ENCODE results near the gene MRPL9.
"Not testable (repeated sequence)": the region's sequence is repeated elsewhere in the genome, so short reads cannot be mapped to it uniquely, and the experiment has no call there.

The MRPL9 gene

GRCh38 chr1:151782741-151783140 is 19.4 kb upstream of the MRPL9 start:
- no peak for DNase-seq

- not testable (repeated sequence) for DNase-seq
Observed at GRCh38 chr1:151782026-151782425, 18.7 kb upstream of the MRPL9 start.

GRCh38 chr1:151780736-151781135 is 17.4 kb upstream of the MRPL9 start:
- DNase-seq, result not testable (repeated sequence)

- no peak for DNase-seq
Observed at GRCh38 chr1:151779852-151780251, 16.6 kb upstream of the MRPL9 start.

- no peak for DNase-seq
Observed at GRCh38 chr1:151777317-151777716, 14.0 kb upstream of the MRPL9 start.

- DNase-seq, result no peak
Observed at GRCh38 chr1:151776665-151777062, 13.4 kb upstream of the MRPL9 start.

- no peak for DNase-seq
Observed at GRCh38 chr1:151775894-151776664, 12.8 kb upstream of the MRPL9 start.

GRCh38 chr1:151774256-151774922 is 11.1 kb upstream of the MRPL9 start:
- DNase-seq, result no peak

GRCh38 chr1:151773702-151774101 is 10.4 kb upstream of the MRPL9 start:
- DNase-seq, result no peak

- DNase-seq, result not testable (repeated sequence)
Observed at GRCh38 chr1:151769270-151769669, 6.0 kb upstream of the MRPL9 start.

GRCh38 chr1:151768351-151769066 is 5.2 kb upstream of the MRPL9 start:
- not testable (repeated sequence) for DNase-seq

- no peak for DNase-seq
Observed at GRCh38 chr1:151763990-151764389, 694 bp upstream of the MRPL9 start.

- no peak for DNase-seq
Observed at GRCh38 chr1:151760597-151761385, 2.5 kb downstream of the MRPL9 start.

- DNase-seq, result no peak
Observed at GRCh38 chr1:151759241-151759640, 4.1 kb downstream of the MRPL9 start.

GRCh38 chr1:151756291-151756690 is 7.0 kb downstream of the MRPL9 start:
- no peak for DNase-seq

- DNase-seq, result no peak
Observed at GRCh38 chr1:151741516-151741915, 21.8 kb downstream of the MRPL9 start.

GRCh38 chr1:151739590-151740355 is 23.5 kb downstream of the MRPL9 start:
- no peak for DNase-seq

GRCh38 chr1:151737479-151737878 is 25.8 kb downstream of the MRPL9 start:
- DNase-seq, result no peak

GRCh38 chr1:151737026-151737425 is 26.3 kb downstream of the MRPL9 start:
- no peak for DNase-seq

- DNase-seq, result not testable (repeated sequence)
Observed at GRCh38 chr1:151733995-151734394, 29.3 kb downstream of the MRPL9 start.

- DNase-seq, result no peak
Observed at GRCh38 chr1:151733126-151733525, 30.2 kb downstream of the MRPL9 start.

- DNase-seq, result no peak
Observed at GRCh38 chr1:151729966-151730291, 33.4 kb downstream of the MRPL9 start.
